C4-2B (cell line): ENCODE results near the gene C16orf74.

ENCODE experiments used
- H3K27ac ChIP-seq: fragments of 450-650 bp; 2 replicates; pipeline ENCODE4 v1.5.1; 2017
- CTCF ChIP-seq: fragments of 450-650 bp; conservative IDR thresholded peaks from 2 replicates; pipeline ENCODE4 v1.5.1; 2017; ENCODE audit warnings: mild to moderate bottlenecking
- ZFX ChIP-seq: fragments of 450-650 bp; IDR thresholded peaks from 2 replicates; pipeline ENCODE4 v1.6.1; 2017

C16orf74 gene

GRCh38 chr16:85724126-85724879, 26.6 kb downstream of the C16orf74 start:
- no peak for TF ChIP-seq ZFX

GRCh38 chr16:85722128-85722893, 28.6 kb downstream of the C16orf74 start:
- H3K27ac ChIP-seq, result no peak overlapping the region
- TF ChIP-seq ZFX (no peak), CTCF (no peak)

More at GRCh38 chr16:85724126-85724879, 26.6 kb downstream of the C16orf74 start:
- no peak overlapping the region for H3K27ac ChIP-seq

- H3K27ac ChIP-seq, result peak overlapping the region; percentile 37
- TF ChIP-seq CTCF (no peak), ZFX (no peak)
Measured at GRCh38 chr16:85720302-85720637, 30.6 kb downstream of the C16orf74 start.

GRCh38 chr16:85719605-85720301, 31.1 kb downstream of the C16orf74 start:
- no peak for TF ChIP-seq ZFX
- no peak for TF ChIP-seq CTCF
- peak overlapping the region; percentile 37 for H3K27ac ChIP-seq

- no peak overlapping the region; the same call in 1 of the 2 replicates for H3K27ac ChIP-seq
- no peak for TF ChIP-seq ZFX
- peak; percentile 54 for TF ChIP-seq CTCF
Measured at GRCh38 chr16:85718682-85719081, 32.2 kb downstream of the C16orf74 start.

GRCh38 chr16:85718153-85718477, 32.8 kb downstream of the C16orf74 start:
- TF ChIP-seq ZFX (no peak), CTCF (peak; percentile 53)

GRCh38 chr16:85717393-85718152, 33.3 kb downstream of the C16orf74 start:
- no peak overlapping the region for H3K27ac ChIP-seq
- TF ChIP-seq CTCF (peak; percentile 73), ZFX (no peak)

More at GRCh38 chr16:85718153-85718477, 32.8 kb downstream of the C16orf74 start:
- no peak overlapping the region for H3K27ac ChIP-seq
